SK-N-SH (cell line): Measurements from ENCODE around the gene SEC16B. TPM values are rescaled to one million over a fixed set of nuclear protein-coding genes. Genes with fewer than 3 reads are reported as not detected.

ENCODE experiments used
- CTCF ChIA-PET: fragments of 300-600, 350-600 bp; formaldehyde crosslinking; extraction: SDS; loops from one replicate; lab custom pipeline; 2021; lab: Yijun Ruan, JAX
- POLR2A ChIA-PET: fragments of 350-600 bp; sonication (Branson Sonifier 250); formaldehyde crosslinking; extraction: SDS; loops from one replicate; lab custom pipeline; 2020; ENCODE audit warnings: antibody characterized with exemption, inconsistent platforms; lab: Yijun Ruan, JAX
- DNase-seq: peaks from one replicate; pipeline ENCODE4 v3.0.0; 2012
- H2AFZ ChIP-seq: fragments of 200-600 bp; sonication (generic); 2 replicates; pipeline ENCODE4 v1.8.1; 2016; ENCODE audit warnings: antibody characterized with exemption, mild to moderate bottlenecking, low read depth
- H3F3A ChIP-seq: fragments of 200-600 bp; sonication (generic); replicated peaks from 2 replicates; pipeline ENCODE3; 2016; ENCODE audit warnings: antibody characterized with exemption, mild to moderate bottlenecking; ENCODE audit not compliant: insufficient read depth
- H3K27ac ChIP-seq, 2 experiments: fragments of 200-500 bp in 1 of 2; fragments of 200-600 bp in 1 of 2; sonication (Bioruptor generic) in 1 of 2; sonication (generic), shearing (Covaris generic) in 1 of 2; 2 replicates each; pipeline versions ENCODE4 v1.5.1 to v1.6.1; 2014 to 2016; ENCODE audit warnings: low read depth in 2 of 2, inconsistent platforms in 1 of 2, low read length in 1 of 2, mild to moderate bottlenecking in 1 of 2, mixed read lengths in 1 of 2
- H3K27me3 ChIP-seq: fragments of 200-600 bp; sonication (generic), shearing (Covaris generic); 2 replicates; pipeline ENCODE4 v1.6.1; 2016; ENCODE audit warnings: mixed run types; ENCODE audit not compliant: insufficient read depth
- H3K36me3 ChIP-seq, 2 experiments: fragments of 200-500 bp in 1 of 2; fragments of 200-600 bp in 1 of 2; sonication (Bioruptor generic) in 1 of 2; sonication (generic) in 1 of 2; replicated peaks in 1 of 2; 2 replicates each; pipeline versions ENCODE3 to v1.5.1; 2014 to 2016; ENCODE audit warnings: low read length in 1 of 2, mild to moderate bottlenecking in 1 of 2; ENCODE audit not compliant: insufficient read depth in 2 of 2, control insufficient read depth in 1 of 2
- H3K4me1 ChIP-seq, 2 experiments: fragments of 200-500 bp in 1 of 2; fragments of 200-600 bp in 1 of 2; sonication (Bioruptor generic) in 1 of 2; sonication (generic), shearing (Covaris generic) in 1 of 2; 2 replicates each; pipeline versions ENCODE4 v1.5.1 to v1.6.1; 2014 to 2016; ENCODE audit warnings: low read depth in 1 of 2, low read length in 1 of 2, mixed run types in 1 of 2; ENCODE audit not compliant: insufficient read depth in 2 of 2, control insufficient read depth in 1 of 2
- H3K4me2 ChIP-seq: fragments of 200-600 bp; sonication (generic), shearing (Covaris generic); 2 replicates; pipeline ENCODE4 v1.6.1; 2017; ENCODE audit warnings: mixed run types
- H3K4me3 ChIP-seq, 2 experiments: fragments of 200-500 bp in 1 of 2; fragments of 200-600 bp in 1 of 2; sonication (Bioruptor generic) in 1 of 2; sonication (generic), shearing (Covaris generic) in 1 of 2; 2 replicates each; pipeline versions ENCODE4 v1.5.1 to v1.8.1; 2014 to 2016; ENCODE audit warnings: low read depth in 2 of 2, inconsistent platforms in 1 of 2, low read length in 1 of 2, mild to moderate bottlenecking in 1 of 2, mixed read lengths in 1 of 2, moderate library complexity in 1 of 2
- H3K79me2 ChIP-seq: fragments of 200-600 bp; sonication (generic); 2 replicates; pipeline ENCODE4 v1.8.1; 2017; ENCODE audit warnings: mild to moderate bottlenecking; ENCODE audit not compliant: insufficient read depth
- H3K9ac ChIP-seq: fragments of 200-600 bp; sonication (generic); 2 replicates; pipeline ENCODE4 v1.6.1; 2017; ENCODE audit warnings: mixed run types
- H3K9me2 ChIP-seq: fragments of 200-600 bp; sonication (generic); 2 replicates; pipeline ENCODE4 v1.6.1; 2017; ENCODE audit warnings: mixed run types
- H3K9me3 ChIP-seq: fragments of 200-600 bp; sonication (generic); 2 replicates; pipeline ENCODE4 v1.6.1; 2017; ENCODE audit warnings: mixed run types, mild to moderate bottlenecking, moderate library complexity
- H4K20me1 ChIP-seq: fragments of 200-600 bp; sonication (generic); 2 replicates; pipeline ENCODE4 v1.6.1; 2017; ENCODE audit warnings: mild to moderate bottlenecking, mixed run types; ENCODE audit not compliant: insufficient read depth
- CHD2 ChIP-seq: fragments of 150-350 bp; IDR thresholded peaks from 2 replicates; pipeline ENCODE4 v1.6.1; 2018; ENCODE audit warnings: low read length; ENCODE audit not compliant: partially characterized antibody
- FOXM1 ChIP-seq: IDR thresholded peaks from 2 replicates; pipeline ENCODE4 v1.4.0; 2012; ENCODE audit warnings: low read depth, mild to moderate bottlenecking
- GABPA ChIP-seq: IDR thresholded peaks from 2 replicates; pipeline ENCODE4 v1.4.0; 2012; ENCODE audit warnings: low read depth, mild to moderate bottlenecking
- JUND ChIP-seq: IDR thresholded peaks from 2 replicates; pipeline ENCODE4 v1.4.0; 2012
- MXI1 ChIP-seq: IDR thresholded peaks from 2 replicates; pipeline ENCODE4 v1.6.1; 2012; ENCODE audit warnings: mild to moderate bottlenecking, low read depth, low read length, improper control_type of control experiment
- NFIC ChIP-seq: IDR thresholded peaks from 2 replicates; pipeline ENCODE4 v1.4.0; 2012; ENCODE audit warnings: borderline replicate concordance
- RAD21 ChIP-seq: IDR thresholded peaks from 2 replicates; pipeline ENCODE4 v1.6.1; 2012; ENCODE audit warnings: mild to moderate bottlenecking, low read length
- RFX5 ChIP-seq: IDR thresholded peaks from 2 replicates; pipeline ENCODE4 v1.6.1; 2012; ENCODE audit warnings: mild to moderate bottlenecking, improper control_type of control experiment, low read length
- RXRA ChIP-seq: IDR thresholded peaks from 2 replicates; pipeline ENCODE4 v1.4.0; 2012; ENCODE audit warnings: low read depth, mild to moderate bottlenecking, borderline replicate concordance
- SIN3A ChIP-seq: IDR thresholded peaks from 2 replicates; pipeline ENCODE4 v1.6.1; 2012; ENCODE audit warnings: low read depth, mild to moderate bottlenecking, low read length, moderate library complexity, borderline replicate concordance
- TAF1 ChIP-seq: IDR thresholded peaks from 2 replicates; pipeline ENCODE4 v1.6.1; 2012; ENCODE audit warnings: low read depth, mild to moderate bottlenecking, low read length, moderate library complexity, borderline replicate concordance
- TCF12 ChIP-seq: IDR thresholded peaks from 2 replicates; pipeline ENCODE4 v1.4.0; 2012
- YY1 ChIP-seq: IDR thresholded peaks from 2 replicates; pipeline ENCODE4 v1.4.0; 2012; ENCODE audit warnings: low read depth, mild to moderate bottlenecking
- WGBS: methylation state at CpG from one replicate; pipeline ENCODE4 v1.1.6; 2017; ENCODE audit warnings: low lambda C conversion rate; 5-methylcytosine and 5-hydroxymethylcytosine counted together
- polyA plus RNA-seq, 3 experiments: library from polyadenylated mRNA; depleted of rRNA; stranded (reverse); fragments of >200 nt; gene quantifications; 2 replicates each; pipeline ENCODE4 v1.2.3, GENCODE V29; 2012
- TF ChIP-seq, protein P1 (sequence below): IDR thresholded peaks from 2 replicates; pipeline ENCODE4; 2012
- TF ChIP-seq, protein P2 (sequence below): IDR thresholded peaks from 2 replicates; pipeline ENCODE4 v1.6.1; 2012; ENCODE audit warnings: mild to moderate bottlenecking, low read depth, low read length, moderate library complexity
- TF ChIP-seq, protein P3 (sequence below): fragments of 150-350 bp; IDR thresholded peaks from 2 replicates; pipeline ENCODE4 v1.6.1; 2017; ENCODE audit warnings: antibody characterized with exemption, low read length, low read depth, borderline replicate concordance

Gene SEC16B
- polyA plus RNA-seq, 1 of the 3 experiments (the other 2 are of a cell fraction), result 0.31 TPM

DNA sequence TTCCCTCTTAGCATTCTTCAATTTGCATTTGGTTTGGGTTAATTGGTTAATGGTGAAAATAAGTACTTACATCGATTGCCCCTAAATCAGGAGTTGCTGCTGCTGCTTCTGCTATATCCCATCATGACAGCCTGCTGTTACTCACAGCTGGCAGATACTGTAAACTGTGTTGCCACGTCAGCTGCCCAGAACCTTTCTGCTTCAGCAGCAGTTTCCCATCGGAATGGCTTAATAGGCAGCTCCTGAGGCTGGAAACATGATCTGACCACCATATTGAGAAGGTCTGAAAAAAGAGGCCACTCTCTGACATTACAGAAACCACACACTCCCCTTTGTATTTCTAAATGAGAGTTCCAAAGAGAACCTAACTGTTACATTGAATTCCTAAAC lies 14.3 kb upstream of the SEC16B start:
- H2AFZ ChIP-seq, result peak overlapping the region; percentile 87
- POLR2A ChIA-PET, result no interaction called here
- no peaks in the 10 kb centered on the region for H3K36me3 ChIP-seq
- no peaks in the 10 kb centered on the region for H3K27me3 ChIP-seq
- peak overlapping the region; percentile 28; the same call in 1 of the 2 replicates for H3K4me2 ChIP-seq
- TF ChIP-seq TAF1 (no peak), YY1 (peak; percentile 95), GABPA (peak; percentile 76), RXRA (no peak), RAD21 (no peak)
- TF ChIP-seq, protein P1, sequence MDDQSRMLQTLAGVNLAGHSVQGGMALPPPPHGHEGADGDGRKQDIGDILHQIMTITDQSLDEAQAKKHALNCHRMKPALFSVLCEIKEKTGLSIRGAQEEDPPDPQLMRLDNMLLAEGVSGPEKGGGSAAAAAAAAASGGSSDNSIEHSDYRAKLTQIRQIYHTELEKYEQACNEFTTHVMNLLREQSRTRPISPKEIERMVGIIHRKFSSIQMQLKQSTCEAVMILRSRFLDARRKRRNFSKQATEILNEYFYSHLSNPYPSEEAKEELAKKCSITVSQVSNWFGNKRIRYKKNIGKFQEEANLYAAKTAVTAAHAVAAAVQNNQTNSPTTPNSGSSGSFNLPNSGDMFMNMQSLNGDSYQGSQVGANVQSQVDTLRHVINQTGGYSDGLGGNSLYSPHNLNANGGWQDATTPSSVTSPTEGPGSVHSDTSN, result no peak
- TF ChIP-seq, protein P2, sequence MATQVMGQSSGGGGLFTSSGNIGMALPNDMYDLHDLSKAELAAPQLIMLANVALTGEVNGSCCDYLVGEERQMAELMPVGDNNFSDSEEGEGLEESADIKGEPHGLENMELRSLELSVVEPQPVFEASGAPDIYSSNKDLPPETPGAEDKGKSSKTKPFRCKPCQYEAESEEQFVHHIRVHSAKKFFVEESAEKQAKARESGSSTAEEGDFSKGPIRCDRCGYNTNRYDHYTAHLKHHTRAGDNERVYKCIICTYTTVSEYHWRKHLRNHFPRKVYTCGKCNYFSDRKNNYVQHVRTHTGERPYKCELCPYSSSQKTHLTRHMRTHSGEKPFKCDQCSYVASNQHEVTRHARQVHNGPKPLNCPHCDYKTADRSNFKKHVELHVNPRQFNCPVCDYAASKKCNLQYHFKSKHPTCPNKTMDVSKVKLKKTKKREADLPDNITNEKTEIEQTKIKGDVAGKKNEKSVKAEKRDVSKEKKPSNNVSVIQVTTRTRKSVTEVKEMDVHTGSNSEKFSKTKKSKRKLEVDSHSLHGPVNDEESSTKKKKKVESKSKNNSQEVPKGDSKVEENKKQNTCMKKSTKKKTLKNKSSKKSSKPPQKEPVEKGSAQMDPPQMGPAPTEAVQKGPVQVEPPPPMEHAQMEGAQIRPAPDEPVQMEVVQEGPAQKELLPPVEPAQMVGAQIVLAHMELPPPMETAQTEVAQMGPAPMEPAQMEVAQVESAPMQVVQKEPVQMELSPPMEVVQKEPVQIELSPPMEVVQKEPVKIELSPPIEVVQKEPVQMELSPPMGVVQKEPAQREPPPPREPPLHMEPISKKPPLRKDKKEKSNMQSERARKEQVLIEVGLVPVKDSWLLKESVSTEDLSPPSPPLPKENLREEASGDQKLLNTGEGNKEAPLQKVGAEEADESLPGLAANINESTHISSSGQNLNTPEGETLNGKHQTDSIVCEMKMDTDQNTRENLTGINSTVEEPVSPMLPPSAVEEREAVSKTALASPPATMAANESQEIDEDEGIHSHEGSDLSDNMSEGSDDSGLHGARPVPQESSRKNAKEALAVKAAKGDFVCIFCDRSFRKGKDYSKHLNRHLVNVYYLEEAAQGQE, result no peak
- TF ChIP-seq, all 33 proteins: peak for 2
- no peaks in the 10 kb centered on the region for H3F3A ChIP-seq
- no peak overlapping the region for H3K9ac ChIP-seq
- peak overlapping the region in 1 of 2 experiments; percentile 8; a peak in 1 of 4 replicates for H3K27ac ChIP-seq
- WGBS, result 39% methylated on average over 3 of the region's 3 CpGs
- H3K9me2 ChIP-seq, result no peaks in the 10 kb centered on the region
- CTCF ChIA-PET, result no interaction called here
- no peaks in the 10 kb centered on the region for H3K79me2 ChIP-seq
- H3K9me3 ChIP-seq, result no peaks in the 10 kb centered on the region
- H3K4me1 ChIP-seq, result no peaks in the 10 kb centered on the region
- no peaks in the 10 kb centered on the region for H4K20me1 ChIP-seq
- DNase-seq, result peak; percentile 29
- H3K4me3 ChIP-seq, result no peak overlapping the region

DNA sequence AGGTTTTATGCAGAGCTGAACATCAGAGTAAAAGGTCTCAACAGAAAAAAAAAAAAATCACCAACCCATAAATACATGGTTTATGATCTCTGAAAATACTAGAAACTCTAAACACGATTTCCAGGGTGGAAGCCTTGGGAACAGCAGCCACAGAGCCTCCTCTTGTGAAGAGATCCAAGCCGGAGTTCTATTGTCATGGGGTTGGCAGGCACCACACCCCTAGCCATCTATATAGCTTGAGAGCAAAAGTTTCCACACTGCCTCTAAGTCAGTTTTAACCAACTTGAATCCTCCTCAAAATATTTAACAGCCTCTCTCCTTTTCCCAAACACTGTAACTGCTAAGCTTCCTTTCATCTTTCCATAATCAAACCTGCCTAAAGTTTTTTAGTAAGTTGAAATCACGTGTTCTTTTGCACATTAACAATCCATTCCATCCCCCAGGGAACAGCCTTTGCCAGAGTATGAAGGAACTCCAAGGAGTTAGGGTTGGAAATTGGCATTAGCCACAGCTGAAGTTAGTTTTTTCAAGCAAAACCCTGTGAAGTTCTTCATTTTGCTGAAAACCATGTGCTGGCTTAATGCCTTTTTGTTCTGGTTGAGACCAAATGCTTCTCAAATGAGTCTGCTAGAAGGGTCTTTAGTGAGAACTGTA lies 13.8 kb upstream of the SEC16B start:
- H3K9ac ChIP-seq, result no peak overlapping the region
- peak overlapping the region; percentile 87 for H2AFZ ChIP-seq
- H3K79me2 ChIP-seq, result no peaks in the 10 kb centered on the region
- H3K27me3 ChIP-seq, result no peaks in the 10 kb centered on the region
- POLR2A ChIA-PET, result no interaction called here
- peak overlapping the region; percentile 28; the same call in 1 of the 2 replicates for H3K4me2 ChIP-seq
- no peak for DNase-seq
- H3F3A ChIP-seq, result no peaks in the 10 kb centered on the region
- H4K20me1 ChIP-seq, result no peaks in the 10 kb centered on the region
- CTCF ChIA-PET, result no interaction called here
- H3K9me2 ChIP-seq, result no peaks in the 10 kb centered on the region
- H3K27ac ChIP-seq, result peak overlapping the region in 1 of 2 experiments; percentile 8; a peak in 1 of 4 replicates
- H3K9me3 ChIP-seq, result no peaks in the 10 kb centered on the region
- no peaks in the 10 kb centered on the region for H3K4me1 ChIP-seq
- 21% methylated on average over 3 of the region's 3 CpGs for WGBS
- H3K4me3 ChIP-seq, result no peak overlapping the region
- TF ChIP-seq SIN3A, result no peak
- TF ChIP-seq, protein P3, sequence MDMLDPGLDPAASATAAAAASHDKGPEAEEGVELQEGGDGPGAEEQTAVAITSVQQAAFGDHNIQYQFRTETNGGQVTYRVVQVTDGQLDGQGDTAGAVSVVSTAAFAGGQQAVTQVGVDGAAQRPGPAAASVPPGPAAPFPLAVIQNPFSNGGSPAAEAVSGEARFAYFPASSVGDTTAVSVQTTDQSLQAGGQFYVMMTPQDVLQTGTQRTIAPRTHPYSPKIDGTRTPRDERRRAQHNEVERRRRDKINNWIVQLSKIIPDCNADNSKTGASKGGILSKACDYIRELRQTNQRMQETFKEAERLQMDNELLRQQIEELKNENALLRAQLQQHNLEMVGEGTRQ, result no peak
- TF ChIP-seq NFIC, result no peak
- TF ChIP-seq RXRA, result no peak
- no peak for TF ChIP-seq JUND
- TF ChIP-seq TAF1, result no peak
- no peak for TF ChIP-seq CHD2
- TF ChIP-seq, protein P2, result no peak
- TF ChIP-seq TCF12, result no peak
- no peak for TF ChIP-seq RFX5
- TF ChIP-seq FOXM1, result no peak
- no peak for TF ChIP-seq MXI1
- TF ChIP-seq, all 33 proteins: peak for 0
- H3K36me3 ChIP-seq, result no peaks in the 10 kb centered on the region
